Ovary (tissue), 9 donors: Measurements from ENCODE around the gene HCAR3. TPM values are rescaled to one million over a fixed set of nuclear protein-coding genes. Genes with fewer than 3 reads are reported as not detected.

Experiments
- DNase-seq, 5 donors: peaks; one replicate each; pipeline ENCODE4 v3.0.0-alpha.2; 2019 to 2020
- H3K27ac ChIP-seq, 2 donors: fragments of 200-600 bp; one replicate each; pipeline versions ENCODE4 v1.5.1 to v1.8.0; 2019 to 2022
- H3K27me3 ChIP-seq: fragments of 200-600 bp; one replicate; pipeline ENCODE4 v1.8.0; 2022
- H3K36me3 ChIP-seq: fragments of 200-600 bp; sonication (generic); one replicate; pipeline ENCODE4 v1.5.1; 2019
- H3K4me1 ChIP-seq: one replicate; pipeline ENCODE4 v1.8.1; 2013; ENCODE audit warnings: mild to moderate bottlenecking, moderate library complexity; ENCODE audit not compliant: insufficient read depth
- H3K4me3 ChIP-seq: fragments of 200-600 bp; sonication (generic); one replicate; pipeline ENCODE4 v1.5.1; 2017
- H3K9me3 ChIP-seq, 2 donors: fragments of 200-600 bp in 1 of 2; sonication (generic) in 1 of 2; one replicate each; pipeline versions ENCODE4 v1.5.1 to v1.8.1; 2013 to 2019; ENCODE audit warnings: mild to moderate bottlenecking in 1 of 2, moderate library complexity in 1 of 2
- CTCF ChIP-seq, 3 donors: fragments of 450-650 bp in 2 of 3; fragments of 200-600 bp in 1 of 3; IDR thresholded peaks; one replicate each; pipeline versions ENCODE4 v1.5.1 to v1.8.0; 2016 to 2022; ENCODE audit warnings: antibody characterized with exemption in 3 of 3, mild to moderate bottlenecking in 1 of 3
- EP300 ChIP-seq: sonication (generic); formaldehyde crosslinking; IDR thresholded peaks from one replicate; pipeline ENCODE4 v1.6.1; 2017; ENCODE audit warnings: antibody characterized with exemption
- POLR2A ChIP-seq: fragments of 450-650 bp; IDR thresholded peaks from one replicate; pipeline ENCODE4 v1.6.1; 2017; ENCODE audit warnings: antibody characterized with exemption, mild to moderate bottlenecking, moderate library complexity
- WGBS, 3 donors: extraction: QIAGEN DNeasy Blood & Tissue Kit in 1 of 3; methylation state at CpG; one replicate each; pipeline versions ENCODE4 v1.1.5 to v1.1.7; 2013 to 2017; 5-methylcytosine and 5-hydroxymethylcytosine counted together
- intact Hi-C, 4 donors: fragments of 100-400 bp; cut with DNase I; formaldehyde crosslinking; loops; one replicate each; pipeline versions ENCODE4 v1.11.0 to v1.15.1; 2022 to 2023
- polyA plus RNA-seq, 2 donors: library from polyadenylated mRNA; stranded (reverse); fragments of 200-250 nt in 1 of 2; fragments of 350-450 nt in 1 of 2; fragmentation: Illumina TruSeq in 1 of 2; extraction: RNeasy Lipid Tissue Mini Kit (QIAGEN cat#74804) in 1 of 2; gene quantifications; one replicate each; pipeline ENCODE4 v1.2.3, GENCODE V29; 2013 to 2014
- small RNA-seq: library from RNA; depleted of rRNA; stranded (forward); fragments of <200 nt; gene quantifications from one replicate; pipeline ENCODE3, GENCODE V24; 2016
- total RNA-seq, 7 donors: library from RNA; depleted of rRNA in 2 of 7; stranded (reverse); fragments of >200 nt in 2 of 7; fragmentation: NEBNext Ultra II Directional in 3 of 7; extraction: Animal tissue kit (Norgen Biotek cat#: 25700) in 3 of 7; gene quantifications; one replicate each; pipeline versions ENCODE4 v1.1.0 to v1.2.4, GENCODE V29; 2016 to 2023
- donor health status: DM: no; HTN: no; CAD: no; lungs with moderate emphysema.
- donor health status: DM: no; HTN: no; CAD: no.
- donor health status: Bipolar disorder and iron deficiency.
- donor health status: DM: yes; HTN: yes; CAD: no.
- donor health status: DM: no; HTN: no; CAD: no.
- donor health status: DM: yes; HTN: yes; CAD: no.

The HCAR3 gene
- total and polyA plus RNA-seq, 9 donors = 0.05 to 0.30 (median 0.17) TPM; not detected in 5

- Histone ChIP-seq H3K4me1 (no peaks in the 10 kb centered on the region), H3K27me3 (no peaks in the 10 kb centered on the region)
- intact Hi-C loops = no loop called here
These were observed 51.3 kb downstream of the HCAR3 start for GRCh38 chr12:122665349-122665748.

More at GRCh38 chr12:122665349-122665748, 51.3 kb downstream of the HCAR3 start:
- Histone ChIP-seq H3K27ac (no peak overlapping the region), H3K36me3 (no peaks in the 10 kb centered on the region), H3K4me3 (no peak overlapping the region), H3K9me3 (no peaks in the 10 kb centered on the region)
- WGBS, 3 donors = 86 to 88% (median 86%) methylated on average over 8 of the region's 8 CpGs
- TF ChIP-seq EP300 = no peak
- TF ChIP-seq POLR2A = no peak
- no peak for TF ChIP-seq CTCF (IDR thresholded peaks at IDR 0.05)
- DNase-seq = no peak

Small RNA genes lying within 50 kb of the gene (small RNA-seq; reads per million reads assigned to genes)
- gene AC026333.2 = not detected

Other genes with a start within 250 kb of the HCAR3 start
- gene ZCCHC8, start 215.9 kb downstream of the HCAR3 start, total RNA-seq = 10 to 100 TPM; 18.0 to 31.8 (median 22.7) TPM
- 10 to 100 TPM; 19.0 to 24.9 TPM for gene ZCCHC8, start 215.9 kb downstream of the HCAR3 start, polyA plus RNA-seq
- gene RSRC2, start 189.9 kb downstream of the HCAR3 start, total RNA-seq = 10 to 100 TPM; 54.1 to 74.6 (median 62.7) TPM
- 10 to 100 TPM; 62.0 to 90.7 TPM for gene RSRC2, start 189.9 kb downstream of the HCAR3 start, polyA plus RNA-seq
- gene KNTC1, start 189.6 kb downstream of the HCAR3 start, total RNA-seq = 10 to 100 TPM in 4 of 7 donors, 1 to 10 TPM in 3; 6.8 to 15.9 (median 11.3) TPM
- 1 to 10 TPM; 4.7 to 7.2 TPM for gene KNTC1, start 189.6 kb downstream of the HCAR3 start, polyA plus RNA-seq
- gene HCAR2, start 13.5 kb downstream of the HCAR3 start, total RNA-seq = under 1 TPM in 2 of 7 donors, not detected in 5; 0.12 to 0.28 TPM
- under 1 TPM; 0.04 to 0.25 TPM for gene HCAR2, start 13.5 kb downstream of the HCAR3 start, polyA plus RNA-seq
- 1 to 10 TPM in 1 of 7 donors, under 1 TPM in 5, not detected in 1; 0.10 to 2.6 (median 0.53) TPM for gene HCAR1, start 14.0 kb upstream of the HCAR3 start, total RNA-seq
- 1 to 10 TPM in 1 of 2 donors, under 1 TPM in 1; 0.21 to 1.1 TPM for gene HCAR1, start 14.0 kb upstream of the HCAR3 start, polyA plus RNA-seq
- 10 to 100 TPM; 13.0 to 34.0 (median 27.7) TPM for gene DENR, start 36.0 kb upstream of the HCAR3 start, total RNA-seq
- 10 to 100 TPM; 18.3 to 35.5 TPM for gene DENR, start 36.0 kb upstream of the HCAR3 start, polyA plus RNA-seq
- under 1 TPM; 0.11 to 0.51 (median 0.30) TPM for gene CCDC62, start 57.8 kb upstream of the HCAR3 start, total RNA-seq
- under 1 TPM; 0.07 to 0.15 TPM for gene CCDC62, start 57.8 kb upstream of the HCAR3 start, polyA plus RNA-seq
- 10 to 100 TPM in 5 of 7 donors, 1 to 10 TPM in 2; 9.0 to 20.2 (median 10.4) TPM for gene HIP1R, start 118.6 kb upstream of the HCAR3 start, total RNA-seq
- 10 to 100 TPM in 1 of 2 donors, 1 to 10 TPM in 1; 1.4 to 11.5 TPM for gene HIP1R, start 118.6 kb upstream of the HCAR3 start, polyA plus RNA-seq
- 10 to 100 TPM; 11.1 to 44.3 (median 13.2) TPM for gene VPS37B, start 179.3 kb upstream of the HCAR3 start, total RNA-seq
- gene VPS37B, start 179.3 kb upstream of the HCAR3 start, polyA plus RNA-seq = 10 to 100 TPM in 1 of 2 donors, 1 to 10 TPM in 1; 9.5 to 12.1 TPM
- gene ABCB9, start 249.7 kb upstream of the HCAR3 start, total RNA-seq = 10 to 100 TPM in 2 of 7 donors, 1 to 10 TPM in 5; 4.1 to 14.3 (median 6.9) TPM
- 1 to 10 TPM; 1.7 to 3.4 TPM for gene ABCB9, start 249.7 kb upstream of the HCAR3 start, polyA plus RNA-seq